Activated CD8-positive, alpha-beta memory T cell treated with anti-CD3 and anti-CD28 coated beads for 48 hours (primary cell): ENCODE results near the gene SLC45A3.

ENCODE experiments used
- DNase-seq, 3 experiments: peaks; one replicate each; pipeline ENCODE4 v3.0.0-alpha.2; 2020; ENCODE audit warnings: low read depth in 2 of 3, low spot score in 2 of 3

The SLC45A3 gene

GRCh38 chr1:205700865-205701401 is 20.6 kb upstream of the SLC45A3 start:
- no peak for DNase-seq

DNA sequence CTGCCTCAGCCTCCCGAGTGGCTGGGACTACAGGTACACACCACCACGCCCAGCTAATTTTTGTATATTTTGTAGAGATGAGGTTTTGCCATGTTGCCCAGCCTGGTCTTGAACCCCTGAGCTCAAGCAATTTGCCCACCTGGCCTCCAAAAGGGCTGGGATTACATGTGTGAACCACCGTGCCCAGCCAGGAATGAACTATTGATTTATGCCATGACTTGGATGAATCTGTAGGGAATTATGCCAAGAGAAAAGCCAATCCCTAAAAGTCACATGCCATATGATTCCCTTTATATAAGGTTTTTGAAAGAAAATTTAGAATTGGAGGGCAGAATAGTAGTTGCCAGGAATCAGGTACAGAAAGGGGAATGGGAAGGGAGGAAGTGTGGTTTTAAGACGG is 19.1 kb upstream of the SLC45A3 start:
- DNase-seq = no peak

- no peak for DNase-seq
Observed at GRCh38 chr1:205698921-205699320, 18.6 kb upstream of the SLC45A3 start.

DNA sequence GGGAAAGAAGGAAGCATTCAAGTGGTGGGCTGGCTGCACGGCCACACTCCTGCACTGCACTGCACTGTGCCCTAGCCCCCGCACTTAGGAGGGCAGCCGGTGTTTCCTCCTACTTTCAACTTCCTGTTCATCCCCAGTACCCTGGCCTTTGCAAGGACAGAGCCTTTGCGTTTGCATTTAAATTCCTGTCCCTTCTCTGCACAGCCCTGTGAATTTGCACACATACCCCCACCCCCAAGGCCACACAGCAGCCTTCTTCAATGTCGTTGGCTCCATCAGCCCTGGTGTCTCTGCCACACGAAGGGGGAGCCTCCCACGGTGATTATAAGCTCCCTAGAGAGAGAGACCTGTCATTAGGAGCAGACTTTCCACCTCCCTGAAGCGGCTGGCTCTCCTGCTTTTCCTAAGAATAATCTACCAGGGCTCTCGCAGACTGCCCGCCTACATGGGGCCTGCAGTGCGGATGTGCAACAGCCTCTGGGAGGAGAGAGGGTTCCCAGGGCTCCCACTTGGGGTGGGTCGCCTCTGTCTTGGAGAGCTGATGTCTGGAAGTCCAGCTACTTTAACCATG is 13.2 kb upstream of the SLC45A3 start:
- no peak for DNase-seq

- DNase-seq = no peak
Observed at GRCh38 chr1:205692423-205692822, 12.1 kb upstream of the SLC45A3 start.

GRCh38 chr1:205690122-205690756 is 9.9 kb upstream of the SLC45A3 start:
- DNase-seq = no peak

DNA sequence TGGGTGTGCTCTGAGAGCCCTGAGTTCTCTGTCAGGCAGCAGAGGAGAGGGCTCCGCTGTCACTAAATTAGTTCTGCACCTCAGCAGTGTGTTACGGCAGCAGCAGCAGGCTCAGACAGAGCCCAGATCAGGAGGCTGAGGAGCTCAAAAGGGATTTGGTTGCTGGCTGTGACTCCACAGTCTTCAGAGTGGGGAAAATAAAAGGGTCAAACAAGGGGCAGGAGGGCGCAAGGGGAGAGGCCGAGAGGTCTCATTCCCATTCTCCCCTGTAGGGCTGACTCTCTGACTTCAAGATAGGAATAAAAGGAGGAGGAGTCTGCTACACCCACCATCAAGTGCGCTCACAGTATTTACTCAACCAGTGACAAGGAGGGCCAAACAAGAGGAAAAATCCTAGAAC is 9.2 kb upstream of the SLC45A3 start:
- no peak for DNase-seq

GRCh38 chr1:205688171-205689080 is 8.1 kb upstream of the SLC45A3 start:
- DNase-seq = no peak

- no peak for DNase-seq
Observed at GRCh38 chr1:205687242-205687641, 6.9 kb upstream of the SLC45A3 start.

DNA sequence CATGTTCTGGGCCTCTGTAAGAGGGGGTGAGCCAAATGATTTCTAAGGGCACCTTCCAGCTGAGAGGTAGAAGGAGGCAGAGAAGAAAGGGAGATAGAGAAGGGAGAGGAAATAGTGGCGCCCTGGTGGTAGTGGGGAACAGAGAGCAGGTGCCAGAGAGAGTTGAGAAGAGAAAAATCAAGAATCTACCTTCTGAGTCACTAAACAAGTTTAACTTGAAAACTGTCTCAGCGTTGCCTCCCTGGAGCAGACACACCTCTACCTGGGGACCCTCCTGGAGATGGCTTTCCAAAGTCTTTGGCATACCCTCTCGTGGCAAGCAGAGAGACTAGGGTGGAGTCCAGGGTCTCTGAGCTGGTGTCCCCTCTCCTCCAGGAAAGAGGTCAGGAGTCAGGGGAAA is 1.1 kb upstream of the SLC45A3 start:
- no peak for DNase-seq

- no peak for DNase-seq
Observed at GRCh38 chr1:205678286-205679111, 1.8 kb downstream of the SLC45A3 start.

DNA sequence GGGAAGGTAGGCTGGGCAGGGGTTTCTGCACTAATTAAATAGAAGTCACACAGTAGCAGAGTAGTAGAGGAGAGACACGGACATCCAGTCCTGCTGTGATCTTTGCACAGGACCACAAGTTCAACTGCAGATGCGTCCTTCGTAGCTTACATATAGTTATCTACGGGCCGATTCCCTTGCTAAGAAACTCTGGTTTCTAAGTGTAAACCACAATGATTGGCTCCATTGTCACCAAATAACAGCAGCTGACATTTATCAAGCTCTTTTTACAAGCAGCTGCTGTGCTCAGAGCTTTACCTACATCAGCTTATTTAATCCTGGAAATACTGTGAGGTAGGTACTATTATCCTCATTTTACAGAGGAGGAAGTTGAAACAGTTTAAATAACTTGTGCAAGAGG is 3.1 kb downstream of the SLC45A3 start:
- no peak for DNase-seq

DNA sequence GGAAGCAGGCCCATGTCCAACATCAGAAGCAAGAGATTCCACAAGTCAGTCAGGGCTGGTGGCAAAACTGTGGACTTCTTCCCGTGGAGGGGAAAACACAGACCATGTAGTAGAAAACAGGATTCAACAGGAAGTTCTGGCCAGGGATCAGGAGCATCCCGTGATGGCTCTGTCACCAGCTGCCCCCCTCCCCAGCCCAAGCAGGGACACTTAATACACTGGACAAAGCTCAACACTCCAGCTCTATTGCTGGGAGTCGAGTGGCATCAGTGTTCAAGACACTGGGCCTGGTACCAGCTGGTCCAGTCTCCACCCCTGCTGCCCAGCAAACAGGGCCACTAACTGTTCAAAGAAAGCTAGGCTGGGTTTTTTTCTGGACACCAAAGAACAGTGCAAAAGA is 3.7 kb downstream of the SLC45A3 start:
- DNase-seq = no peak

- DNase-seq = no peak
Observed at GRCh38 chr1:205676002-205676401, 4.3 kb downstream of the SLC45A3 start.

GRCh38 chr1:205675247-205675646 is 5.1 kb downstream of the SLC45A3 start:
- DNase-seq = no peak

DNA sequence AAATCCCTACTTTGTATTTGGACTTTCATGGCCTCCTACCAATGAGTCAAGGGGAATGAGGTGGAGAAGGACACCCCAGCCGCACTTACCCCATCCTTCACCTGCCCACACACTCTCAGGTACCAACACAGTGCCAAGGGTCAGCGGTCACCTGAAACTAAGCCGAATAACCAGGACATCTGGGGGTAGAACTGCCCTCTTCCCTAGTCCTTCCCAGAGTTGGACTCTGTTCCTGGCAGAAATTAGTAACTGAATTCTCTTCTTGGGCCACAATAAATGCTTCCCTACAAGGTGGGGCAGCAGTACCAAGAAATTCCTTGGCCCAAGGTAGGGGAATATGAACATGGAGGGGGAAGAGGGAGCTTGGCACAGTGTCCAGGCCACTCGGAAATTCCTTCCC is 7.3 kb downstream of the SLC45A3 start:
- DNase-seq = no peak

- no peak for DNase-seq
Observed at GRCh38 chr1:205672395-205672889, 7.9 kb downstream of the SLC45A3 start.

GRCh38 chr1:205670611-205671430 is 9.5 kb downstream of the SLC45A3 start:
- DNase-seq = no peak

DNA sequence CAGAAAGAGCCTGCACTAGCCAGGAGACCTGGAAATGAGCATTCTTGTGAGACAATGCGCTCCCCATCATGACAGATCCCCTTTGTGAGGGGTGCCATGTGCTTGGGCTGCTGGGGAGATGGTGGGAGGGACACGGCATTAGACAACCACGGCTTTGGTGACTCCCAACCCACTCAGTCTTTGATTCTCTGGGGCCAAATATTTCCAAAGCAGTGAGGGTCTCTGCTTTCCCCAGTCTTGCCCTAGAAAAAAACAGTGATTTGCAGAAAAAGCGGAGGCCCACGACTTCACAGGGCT is 10.2 kb downstream of the SLC45A3 start:
- DNase-seq = no peak
